Ammon's horn (tissue), 1 donor: Measurements from ENCODE around the gene ALDH16A1.

Experiments
- DNase-seq: peaks from one replicate; pipeline ENCODE4 v3.0.0-alpha.2; 2016; ENCODE audit warnings: low spot score

Gene ALDH16A1

GRCh38 chr19:49423985-49424303 lies 29.1 kb upstream of the ALDH16A1 start:
- no peak for DNase-seq

DNA sequence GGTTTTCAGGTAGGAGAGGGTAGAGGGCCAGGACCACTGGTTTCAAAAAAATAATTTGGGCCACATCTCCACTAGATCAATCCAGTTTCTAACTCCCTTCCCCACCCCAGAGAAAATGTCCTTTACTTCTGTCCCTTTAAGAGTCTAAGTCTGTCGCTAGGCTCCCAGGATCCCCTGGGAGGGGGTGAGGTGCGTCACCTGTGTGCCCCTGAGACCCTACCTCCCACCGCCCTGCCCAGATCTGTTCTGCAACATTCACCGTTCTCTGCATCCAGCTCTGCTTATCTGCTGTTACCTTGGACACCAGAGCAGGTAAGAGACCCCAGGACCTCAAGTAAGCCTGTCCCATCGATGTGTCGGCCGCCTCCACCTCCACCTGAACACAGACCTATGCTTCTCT lies 27.8 kb upstream of the ALDH16A1 start, which contains the start of gene GFY:
GFY (plus strand) TSS at position 211 of the 400 bp plus-strand sequence. CDS start 1,043 bp downstream, outside the sequence.
- DNase-seq: no peak

DNA sequence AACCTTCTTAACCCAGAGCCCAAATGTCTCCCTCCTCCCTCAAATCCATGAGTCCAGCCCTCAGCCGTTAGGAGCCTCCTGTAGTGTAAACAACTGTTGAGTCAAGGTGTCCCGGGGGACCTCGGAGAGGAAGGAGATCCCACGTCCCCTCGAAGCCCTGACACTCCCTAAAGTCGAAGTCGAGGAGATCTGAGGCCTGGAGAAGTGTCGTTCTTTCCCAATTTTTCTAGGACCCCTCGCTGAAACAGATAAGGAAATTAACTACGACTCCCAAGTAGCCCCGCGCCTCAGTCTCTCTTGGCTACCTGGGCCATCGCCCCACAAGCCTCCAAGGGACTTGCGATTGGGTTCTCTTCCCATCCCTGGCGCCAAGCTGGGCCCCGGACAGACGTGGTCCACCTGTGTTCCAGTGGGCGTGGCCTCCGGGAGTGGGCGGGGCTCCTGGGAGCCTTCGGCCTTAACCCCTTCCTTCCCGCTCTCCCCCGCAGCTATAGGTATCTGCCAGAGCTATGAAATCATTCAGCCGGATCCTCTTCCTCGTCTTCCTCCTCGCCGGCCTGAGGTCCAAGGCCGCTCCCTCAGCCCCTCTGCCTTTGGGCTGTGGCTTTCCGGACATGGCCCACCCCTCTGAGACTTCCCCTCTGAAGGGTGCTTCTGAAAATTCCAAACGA lies 27.0 kb upstream of the ALDH16A1 start:
- DNase-seq: no peak

DNA sequence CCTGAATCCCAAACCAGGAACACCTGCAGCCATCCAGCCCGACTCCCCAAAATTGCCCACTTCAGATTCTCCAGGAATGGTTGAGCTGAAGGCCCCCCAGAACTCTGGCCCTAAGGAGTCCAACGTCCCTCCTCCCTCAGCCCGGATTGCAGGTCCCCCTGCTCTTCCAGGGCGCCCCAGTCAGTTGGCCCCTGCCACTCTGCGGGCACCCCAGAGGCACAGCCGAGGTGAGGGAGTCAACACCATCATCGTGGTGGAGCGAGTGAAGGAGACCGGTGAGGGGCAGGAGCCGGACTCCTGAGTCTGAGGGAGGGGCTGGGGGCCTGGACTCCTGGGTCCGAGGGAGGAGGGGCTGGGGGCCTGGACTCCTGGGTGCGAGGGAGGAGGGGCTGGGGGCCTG lies 25.7 kb upstream of the ALDH16A1 start:
- no peak for DNase-seq

DNA sequence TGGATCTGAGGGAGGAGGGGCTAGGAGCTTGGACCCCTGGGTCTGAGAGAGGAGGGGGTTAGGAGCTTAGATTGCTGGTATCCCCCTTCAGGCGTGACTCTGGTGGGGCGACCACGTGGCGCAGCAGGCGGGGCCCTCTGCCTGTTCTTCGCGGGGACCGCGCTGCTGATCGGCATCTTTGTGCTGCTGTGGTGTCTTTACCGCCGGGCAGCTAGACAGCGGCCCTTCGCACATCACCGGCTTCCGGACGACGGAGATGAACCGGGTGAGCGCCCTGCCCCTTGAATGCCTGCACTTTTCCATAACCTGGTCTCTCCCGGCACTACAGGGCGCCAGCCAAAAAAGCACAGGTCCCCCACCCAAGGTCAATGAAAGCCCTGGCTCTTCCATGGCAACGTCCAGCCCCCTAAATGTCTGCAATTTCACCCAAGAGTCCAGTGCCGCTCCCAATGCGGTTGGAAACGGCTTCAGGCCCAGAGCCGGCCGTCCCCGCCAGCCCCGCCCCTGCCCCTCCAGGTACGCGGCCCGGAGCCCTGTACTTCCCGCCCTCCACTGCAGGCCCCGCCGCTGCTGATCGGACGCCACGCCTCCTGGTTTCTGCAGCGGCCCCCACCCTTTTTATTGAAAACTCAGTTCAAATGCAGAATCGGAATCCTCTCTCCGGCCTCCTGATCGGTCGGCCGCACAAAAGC lies 25.0 kb upstream of the ALDH16A1 start:
- DNase-seq: no peak

DNA sequence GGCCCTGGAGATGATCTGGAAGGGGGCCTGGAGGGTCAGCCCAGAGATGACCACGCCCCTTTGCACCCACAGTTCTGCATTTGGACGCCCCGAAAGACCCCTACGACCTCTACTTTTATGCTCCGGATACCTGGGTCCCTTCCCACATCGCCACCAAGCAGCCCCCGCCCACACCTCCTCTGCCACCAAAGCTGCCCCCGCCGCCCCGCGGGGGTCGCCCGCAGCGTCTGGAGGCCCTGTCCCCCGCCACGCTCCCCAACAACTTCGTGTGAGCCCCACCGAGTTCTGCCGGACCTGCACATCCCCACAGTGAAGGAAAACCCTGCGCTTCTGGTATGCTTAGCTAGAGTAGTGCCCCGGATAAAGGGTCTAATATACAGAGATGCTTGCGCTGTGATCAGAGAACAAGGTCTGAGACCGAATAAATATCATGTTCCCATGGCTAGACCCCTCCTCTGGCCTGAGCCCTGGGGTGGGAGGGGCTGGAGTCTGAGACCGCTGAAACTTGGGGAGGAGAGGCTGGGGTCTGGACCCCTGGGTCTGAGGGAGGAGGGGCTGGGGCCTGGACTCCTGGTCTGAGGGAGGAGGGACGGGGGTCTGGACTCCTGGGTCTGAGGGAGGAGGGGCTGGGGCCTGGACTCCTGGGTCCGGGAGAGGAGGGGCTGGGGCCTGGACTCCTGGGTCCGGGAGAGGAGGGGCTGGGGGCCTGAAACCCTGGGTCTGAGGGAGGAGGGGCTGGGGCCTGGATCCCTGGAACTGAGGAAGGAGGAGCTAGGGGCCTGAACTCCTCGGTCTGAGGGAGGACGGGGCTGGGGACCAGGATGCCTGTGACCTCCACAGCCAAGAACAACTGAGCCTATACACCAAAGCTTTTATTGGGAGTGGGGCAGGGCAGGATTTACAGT lies 24.2 kb upstream of the ALDH16A1 start:
- no peak for DNase-seq

- no peak for DNase-seq
Measured at GRCh38 chr19:49430172-49430677, 22.8 kb upstream of the ALDH16A1 start.

DNA sequence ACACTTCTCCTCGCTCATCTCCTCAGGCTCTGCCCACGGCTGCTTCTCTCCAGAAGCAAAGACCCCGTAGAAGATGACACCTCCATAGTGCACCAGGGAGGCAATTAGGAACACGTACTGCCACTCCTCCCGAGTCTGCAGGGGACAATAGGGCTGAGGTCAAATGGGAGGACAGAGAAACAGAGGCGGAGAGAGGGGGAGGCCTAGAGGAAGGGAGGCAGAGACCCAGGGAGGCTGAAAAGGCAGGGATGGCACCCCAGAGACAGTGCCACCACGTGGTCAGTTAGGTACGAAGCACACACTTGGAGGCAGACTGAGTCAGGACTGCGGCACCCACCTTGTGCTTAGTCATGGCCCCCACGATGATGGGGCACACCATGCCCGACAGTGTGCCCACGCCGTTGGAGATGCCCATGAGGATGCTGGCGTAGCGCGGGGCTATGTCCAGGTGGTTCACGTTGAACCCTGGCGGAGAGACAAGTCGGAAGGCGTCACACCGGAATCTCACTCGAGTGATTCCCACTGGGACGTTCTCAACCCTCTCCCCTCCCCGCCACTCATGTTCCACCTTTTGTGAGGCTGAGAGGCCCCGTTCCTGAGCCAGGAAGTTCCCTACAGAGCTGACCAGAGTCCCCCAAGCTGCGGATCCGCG lies 22.2 kb upstream of the ALDH16A1 start:
- no peak for DNase-seq

GRCh38 chr19:49431330-49431749 lies 21.7 kb upstream of the ALDH16A1 start:
- DNase-seq: no peak

- DNase-seq: no peak
Measured at GRCh38 chr19:49432141-49433073, 20.6 kb upstream of the ALDH16A1 start.

- DNase-seq: no peak
Measured at GRCh38 chr19:49433240-49433901, 19.7 kb upstream of the ALDH16A1 start.

DNA sequence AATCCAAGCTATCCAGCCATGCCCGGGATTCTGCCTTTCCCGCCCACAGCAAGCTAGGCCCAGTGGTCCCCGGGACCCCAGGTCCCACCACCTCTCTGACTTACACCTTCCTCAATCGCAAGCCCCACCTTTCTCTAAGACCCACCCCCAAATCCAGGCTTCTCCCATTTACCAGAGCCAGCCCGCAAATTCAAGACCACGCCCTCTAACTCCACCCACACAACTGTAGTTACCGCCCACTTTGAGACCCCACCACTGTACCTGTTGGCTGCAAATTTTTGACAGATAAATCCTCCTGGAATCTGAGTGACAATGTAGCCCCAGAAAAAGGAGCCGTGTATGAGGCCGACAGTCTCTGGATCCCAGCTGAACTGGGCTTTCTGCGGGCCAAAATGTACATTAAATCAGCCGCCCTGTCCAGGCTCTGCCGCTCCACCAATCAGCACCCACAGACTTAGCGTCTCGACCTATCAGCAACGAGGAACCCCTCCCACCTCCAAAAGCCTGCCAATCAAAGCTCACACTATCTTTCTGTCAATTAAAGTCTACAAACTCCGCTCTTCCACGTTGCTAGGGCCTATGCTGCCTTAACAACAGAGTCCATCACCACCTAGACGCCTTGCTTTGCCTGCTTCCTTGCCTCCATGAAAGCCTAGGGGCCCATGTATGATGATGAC lies 18.0 kb upstream of the ALDH16A1 start:
- DNase-seq: no peak

GRCh38 chr19:49435670-49436069 lies 17.4 kb upstream of the ALDH16A1 start:
- DNase-seq: no peak

- DNase-seq: no peak
Measured at GRCh38 chr19:49436381-49437017, 16.5 kb upstream of the ALDH16A1 start.

DNA sequence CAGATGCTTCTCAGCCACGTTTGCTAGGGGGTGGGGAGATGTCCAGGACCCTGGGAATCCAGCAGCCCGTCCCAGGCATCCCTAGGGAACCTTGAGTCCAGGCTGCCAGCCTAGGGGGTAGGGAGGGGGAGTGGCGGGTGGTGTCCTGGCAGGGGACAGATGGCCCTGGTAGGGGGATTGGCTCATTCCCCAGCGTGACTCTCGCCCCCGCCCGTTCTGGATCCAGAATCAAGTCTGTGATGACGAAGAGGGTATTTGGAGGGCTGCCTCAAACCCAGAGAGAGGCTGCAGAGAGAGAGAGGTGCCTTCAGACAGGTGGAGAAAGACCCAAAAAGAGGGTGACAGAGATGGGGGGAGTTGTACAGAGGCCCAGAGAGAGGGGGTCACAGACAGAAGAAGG lies 15.8 kb upstream of the ALDH16A1 start:
- DNase-seq: peak; percentile 62

GRCh38 chr19:49438261-49438660 lies 14.8 kb upstream of the ALDH16A1 start:
- DNase-seq: peak; percentile 58

- no peak for DNase-seq
Measured at GRCh38 chr19:49439836-49440235, 13.2 kb upstream of the ALDH16A1 start.

- no peak for DNase-seq
Measured at GRCh38 chr19:49440439-49441209, 12.4 kb upstream of the ALDH16A1 start.
